Measurements from ENCODE around the gene MEF2C.

DNA sequence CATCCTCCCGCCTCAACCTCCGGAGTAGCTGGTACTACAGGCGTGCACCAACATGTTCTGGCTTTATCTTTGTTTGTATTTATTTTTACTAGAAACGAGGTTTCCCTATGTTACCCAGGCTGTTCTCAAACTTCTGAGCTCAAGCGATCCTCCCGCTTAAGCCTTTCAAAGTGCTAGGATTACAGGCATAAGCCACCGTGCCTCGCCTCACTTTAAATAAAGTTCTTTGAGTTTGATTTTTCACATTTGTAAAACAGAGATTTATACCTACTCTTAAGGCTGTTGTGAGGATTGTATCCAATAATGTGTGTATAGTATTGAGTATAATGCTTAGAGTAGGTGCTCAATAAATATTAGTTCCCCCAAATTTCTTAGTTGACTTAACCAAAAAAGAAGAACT is 75.7 kb downstream of the MEF2C start:
- TF ChIP-seq, protein P1, sequence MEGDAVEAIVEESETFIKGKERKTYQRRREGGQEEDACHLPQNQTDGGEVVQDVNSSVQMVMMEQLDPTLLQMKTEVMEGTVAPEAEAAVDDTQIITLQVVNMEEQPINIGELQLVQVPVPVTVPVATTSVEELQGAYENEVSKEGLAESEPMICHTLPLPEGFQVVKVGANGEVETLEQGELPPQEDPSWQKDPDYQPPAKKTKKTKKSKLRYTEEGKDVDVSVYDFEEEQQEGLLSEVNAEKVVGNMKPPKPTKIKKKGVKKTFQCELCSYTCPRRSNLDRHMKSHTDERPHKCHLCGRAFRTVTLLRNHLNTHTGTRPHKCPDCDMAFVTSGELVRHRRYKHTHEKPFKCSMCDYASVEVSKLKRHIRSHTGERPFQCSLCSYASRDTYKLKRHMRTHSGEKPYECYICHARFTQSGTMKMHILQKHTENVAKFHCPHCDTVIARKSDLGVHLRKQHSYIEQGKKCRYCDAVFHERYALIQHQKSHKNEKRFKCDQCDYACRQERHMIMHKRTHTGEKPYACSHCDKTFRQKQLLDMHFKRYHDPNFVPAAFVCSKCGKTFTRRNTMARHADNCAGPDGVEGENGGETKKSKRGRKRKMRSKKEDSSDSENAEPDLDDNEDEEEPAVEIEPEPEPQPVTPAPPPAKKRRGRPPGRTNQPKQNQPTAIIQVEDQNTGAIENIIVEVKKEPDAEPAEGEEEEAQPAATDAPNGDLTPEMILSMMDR (IDR thresholded peaks at IDR 0.05; ENCODE audit: poor library complexity, severe bottlenecking) = no peak
- TF ChIP-seq EP300 (conservative IDR thresholded peaks at IDR 0.05; ENCODE audit: poor library complexity, severe bottlenecking) (no peak), SMC3 (conservative IDR thresholded peaks at IDR 0.05; ENCODE audit: poor library complexity) (no peak), RAD21 (conservative IDR thresholded peaks at IDR 0.05) (no peak), TAF1 (IDR thresholded peaks at IDR 0.05; ENCODE audit: low read depth) (no peak), EZH2 (IDR thresholded peaks at IDR 0.05; ENCODE audit: borderline replicate concordance, insufficient read depth, low read length, poor library complexity, severe bottlenecking) (no peak)
